ENCODE measurements around the gene ZBTB2.

Gene ZBTB2

GRCh38 chr6:151434369-151434768 is 43.0 kb upstream of the ZBTB2 start:
- Histone ChIP-seq H3K4me3 (ENCODE audit: insufficient read length, low read depth) (no peak overlapping the region), H3K9me3 (ENCODE audit: insufficient read depth, low read length) (no peaks in the 10 kb centered on the region), H3K9ac (ENCODE audit: insufficient read length, low read depth) (no peak overlapping the region), H3K36me3 (ENCODE audit: insufficient read depth, insufficient read length, low read length) (peaks cover 45% of the 10 kb centered on the region), H3K27me3 (ENCODE audit: insufficient read depth, insufficient read length) (no peaks in the 10 kb centered on the region), H3K4me1 (ENCODE audit: insufficient read depth, insufficient read length) (no peaks in the 10 kb centered on the region)
- no peak for DNase-seq (ENCODE audit: low read depth, low spot score)
- TF ChIP-seq SUZ12 (IDR thresholded peaks at IDR 0.05; ENCODE audit: extremely low read depth, insufficient read depth, insufficient read length), result no peak
- no peak for TF ChIP-seq YY1 (IDR thresholded peaks at IDR 0.05; ENCODE audit: insufficient read depth, insufficient read length)
- no peak for TF ChIP-seq ZNF274 (IDR thresholded peaks at IDR 0.05; ENCODE audit: low read depth, low read length)

- no peak overlapping the region for H3K4me3 ChIP-seq (ENCODE audit: insufficient read length, low read depth)
- TF ChIP-seq YY1 (IDR thresholded peaks at IDR 0.05; ENCODE audit: insufficient read depth, insufficient read length) (no peak), SUZ12 (IDR thresholded peaks at IDR 0.05; ENCODE audit: extremely low read depth, insufficient read depth, insufficient read length) (no peak), ZNF274 (IDR thresholded peaks at IDR 0.05; ENCODE audit: low read depth, low read length) (no peak)
- no peaks in the 10 kb centered on the region for H3K4me1 ChIP-seq (ENCODE audit: insufficient read depth, insufficient read length)
- H3K9ac ChIP-seq (ENCODE audit: insufficient read length, low read depth), result no peak overlapping the region
- no peaks in the 10 kb centered on the region for H3K27me3 ChIP-seq (ENCODE audit: insufficient read depth, insufficient read length)
- no peaks in the 10 kb centered on the region for H3K9me3 ChIP-seq (ENCODE audit: insufficient read depth, low read length)
- H3K36me3 ChIP-seq (ENCODE audit: insufficient read depth, insufficient read length, low read length), result peaks cover 53% of the 10 kb centered on the region
- no peak for DNase-seq (ENCODE audit: low read depth, low spot score)
These were observed 41.3 kb upstream of the ZBTB2 start for GRCh38 chr6:151432651-151433050.

GRCh38 chr6:151431337-151431736 is 40.0 kb upstream of the ZBTB2 start:
- peaks cover 55% of the 10 kb centered on the region for H3K36me3 ChIP-seq (ENCODE audit: insufficient read depth, insufficient read length, low read length)

GRCh38 chr6:151430886-151431285 is 39.5 kb upstream of the ZBTB2 start:
- H3K4me1 ChIP-seq (ENCODE audit: insufficient read depth, insufficient read length), result no peaks in the 10 kb centered on the region
- H3K9me3 ChIP-seq (ENCODE audit: insufficient read depth, low read length), result no peaks in the 10 kb centered on the region
- no peak overlapping the region for H3K9ac ChIP-seq (ENCODE audit: insufficient read length, low read depth)
- peaks cover 58% of the 10 kb centered on the region for H3K36me3 ChIP-seq (ENCODE audit: insufficient read depth, insufficient read length, low read length)
- no peak overlapping the region for H3K4me3 ChIP-seq (ENCODE audit: insufficient read length, low read depth)
- H3K27me3 ChIP-seq (ENCODE audit: insufficient read depth, insufficient read length), result no peaks in the 10 kb centered on the region
- DNase-seq (ENCODE audit: low read depth, low spot score), result no peak
- no peak for TF ChIP-seq SUZ12 (IDR thresholded peaks at IDR 0.05; ENCODE audit: extremely low read depth, insufficient read depth, insufficient read length)
- no peak for TF ChIP-seq ZNF274 (IDR thresholded peaks at IDR 0.05; ENCODE audit: low read depth, low read length)
- TF ChIP-seq YY1 (IDR thresholded peaks at IDR 0.05; ENCODE audit: insufficient read depth, insufficient read length), result no peak

More at GRCh38 chr6:151431337-151431736, 40.0 kb upstream of the ZBTB2 start:
- Histone ChIP-seq H3K9me3 (ENCODE audit: insufficient read depth, low read length) (no peaks in the 10 kb centered on the region), H3K9ac (ENCODE audit: insufficient read length, low read depth) (no peak overlapping the region), H3K4me1 (ENCODE audit: insufficient read depth, insufficient read length) (no peaks in the 10 kb centered on the region), H3K4me3 (ENCODE audit: insufficient read length, low read depth) (no peak overlapping the region), H3K27me3 (ENCODE audit: insufficient read depth, insufficient read length) (no peaks in the 10 kb centered on the region)
- no peak for DNase-seq (ENCODE audit: low read depth, low spot score)
- TF ChIP-seq SUZ12 (IDR thresholded peaks at IDR 0.05; ENCODE audit: extremely low read depth, insufficient read depth, insufficient read length) (no peak), ZNF274 (IDR thresholded peaks at IDR 0.05; ENCODE audit: low read depth, low read length) (no peak), YY1 (IDR thresholded peaks at IDR 0.05; ENCODE audit: insufficient read depth, insufficient read length) (no peak)

GRCh38 chr6:151428093-151428735 is 36.9 kb upstream of the ZBTB2 start:
- Histone ChIP-seq H3K9me3 (ENCODE audit: insufficient read depth, low read length) (no peaks in the 10 kb centered on the region), H3K36me3 (ENCODE audit: insufficient read depth, insufficient read length, low read length) (peaks cover 72% of the 10 kb centered on the region), H3K9ac (ENCODE audit: insufficient read length, low read depth) (no peak overlapping the region), H3K4me1 (ENCODE audit: insufficient read depth, insufficient read length) (no peaks in the 10 kb centered on the region), H3K4me3 (ENCODE audit: insufficient read length, low read depth) (no peak overlapping the region), H3K27me3 (ENCODE audit: insufficient read depth, insufficient read length) (no peaks in the 10 kb centered on the region)
- no peak for DNase-seq (ENCODE audit: low read depth, low spot score)
- TF ChIP-seq YY1 (IDR thresholded peaks at IDR 0.05; ENCODE audit: insufficient read depth, insufficient read length) (no peak), ZNF274 (IDR thresholded peaks at IDR 0.05; ENCODE audit: low read depth, low read length) (no peak), SUZ12 (IDR thresholded peaks at IDR 0.05; ENCODE audit: extremely low read depth, insufficient read depth, insufficient read length) (no peak)

GRCh38 chr6:151425561-151425960 is 34.2 kb upstream of the ZBTB2 start:
- Histone ChIP-seq H3K27me3 (ENCODE audit: insufficient read depth, insufficient read length) (no peaks in the 10 kb centered on the region), H3K9me3 (ENCODE audit: insufficient read depth, low read length) (no peaks in the 10 kb centered on the region)

DNA sequence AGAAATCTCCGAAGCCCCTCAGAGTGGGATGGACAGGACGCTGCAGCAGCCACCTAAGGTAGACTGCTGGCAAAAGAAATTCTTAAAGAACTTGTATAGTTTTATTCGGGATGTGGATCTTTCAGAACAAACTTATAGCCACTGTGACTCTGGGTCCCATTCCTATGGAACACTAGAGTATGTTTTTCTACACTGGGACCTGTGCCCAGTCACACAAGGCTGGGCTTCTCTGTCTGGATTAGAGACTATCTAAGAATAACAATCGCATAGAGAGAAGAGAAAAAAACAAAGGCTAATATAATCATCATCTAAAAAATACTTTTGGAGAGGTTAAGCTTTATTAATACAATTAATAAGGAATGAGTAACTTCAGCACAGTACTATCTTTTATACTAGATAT is 31.6 kb upstream of the ZBTB2 start:
- peaks cover 68% of the 10 kb centered on the region for H3K36me3 ChIP-seq (ENCODE audit: insufficient read depth, insufficient read length, low read length)
- H3K9me3 ChIP-seq (ENCODE audit: insufficient read depth, low read length), result no peaks in the 10 kb centered on the region
- no peak for DNase-seq (ENCODE audit: low read depth, low spot score)
- no peak overlapping the region for H3K4me3 ChIP-seq (ENCODE audit: insufficient read length, low read depth)
- H3K27me3 ChIP-seq (ENCODE audit: insufficient read depth, insufficient read length), result no peaks in the 10 kb centered on the region
- TF ChIP-seq SUZ12 (IDR thresholded peaks at IDR 0.05; ENCODE audit: extremely low read depth, insufficient read depth, insufficient read length) (no peak), YY1 (IDR thresholded peaks at IDR 0.05; ENCODE audit: insufficient read depth, insufficient read length) (no peak), ZNF274 (IDR thresholded peaks at IDR 0.05; ENCODE audit: low read depth, low read length) (no peak)
- no peak overlapping the region for H3K9ac ChIP-seq (ENCODE audit: insufficient read length, low read depth)
- no peaks in the 10 kb centered on the region for H3K4me1 ChIP-seq (ENCODE audit: insufficient read depth, insufficient read length)

More at GRCh38 chr6:151425561-151425960, 34.2 kb upstream of the ZBTB2 start:
- no peak for DNase-seq (ENCODE audit: low read depth, low spot score)
- Histone ChIP-seq H3K9ac (ENCODE audit: insufficient read length, low read depth) (no peak overlapping the region), H3K4me3 (ENCODE audit: insufficient read length, low read depth) (no peak overlapping the region), H3K4me1 (ENCODE audit: insufficient read depth, insufficient read length) (no peaks in the 10 kb centered on the region), H3K36me3 (ENCODE audit: insufficient read depth, insufficient read length, low read length) (peaks cover 74% of the 10 kb centered on the region)
- TF ChIP-seq ZNF274 (IDR thresholded peaks at IDR 0.05; ENCODE audit: low read depth, low read length) (no peak), YY1 (IDR thresholded peaks at IDR 0.05; ENCODE audit: insufficient read depth, insufficient read length) (no peak), SUZ12 (IDR thresholded peaks at IDR 0.05; ENCODE audit: extremely low read depth, insufficient read depth, insufficient read length) (no peak)
